HepG2 (cell line): ENCODE measurements around the gene QSOX2. TPM values are rescaled to one million over a fixed set of nuclear protein-coding genes. Genes with fewer than 3 reads are reported as not detected.

Source experiments
- GTF2F1 ChIP-seq: fragments of 150-350 bp; IDR thresholded peaks from 2 replicates; pipeline ENCODE4 v1.6.1; 2014; ENCODE audit warnings: low read length
- ISL2 ChIP-seq: sonication (generic); formaldehyde crosslinking; IDR thresholded peaks from 2 replicates; pipeline ENCODE4 v1.5.0; 2020; ENCODE audit warnings: missing genetic modification reagents
- KLF12 ChIP-seq: sonication (generic); formaldehyde crosslinking; IDR thresholded peaks from 2 replicates; pipeline ENCODE4 v1.4.0; 2020; ENCODE audit warnings: missing genetic modification reagents, borderline replicate concordance
- MAFK ChIP-seq, 2 experiments: IDR thresholded peaks in 1 of 2; conservative IDR thresholded peaks in 1 of 2; 2 replicates each; pipeline ENCODE4 v1.6.1; 2011; ENCODE audit warnings: improper control_type of control experiment in 2 of 2, low read length in 2 of 2
- MAX ChIP-seq: IDR thresholded peaks from 2 replicates; pipeline ENCODE4 v1.6.1; 2012; ENCODE audit warnings: inconsistent platforms
- NFE2L2 ChIP-seq: fragments of 150-350 bp; IDR thresholded peaks from 2 replicates; pipeline ENCODE4 v1.6.1; 2014; ENCODE audit warnings: low read length
- NR2F6 ChIP-seq, 2 experiments: IDR thresholded peaks; 2 replicates each; pipeline ENCODE4 v1.6.1; 2016; ENCODE audit warnings: antibody characterized with exemption in 1 of 2, mild to moderate bottlenecking in 1 of 2
- PCBP2 ChIP-seq: fragments of 200-400 bp; formaldehyde crosslinking; optimal IDR thresholded peaks from 2 replicates; pipeline ENCODE3; 2018; ENCODE audit warnings: low read length, low read depth; ENCODE audit not compliant: poor library complexity, severe bottlenecking
- RXRA ChIP-seq: sonication (generic); formaldehyde crosslinking; IDR thresholded peaks from 2 replicates; pipeline ENCODE4 v1.5.1; 2020; ENCODE audit warnings: missing genetic modification reagents
- RXRB ChIP-seq: IDR thresholded peaks from 2 replicates; pipeline ENCODE4 v1.6.1; 2016; ENCODE audit warnings: borderline replicate concordance, missing genetic modification reagents, missing compliant biosample characterization
- SMAD9 ChIP-seq: sonication (generic); formaldehyde crosslinking; IDR thresholded peaks from 2 replicates; pipeline ENCODE4 v1.5.1; 2020; ENCODE audit warnings: mild to moderate bottlenecking, missing genetic modification reagents
- SOX6 ChIP-seq, 2 experiments: fragments of 450-650 bp in 1 of 2; sonication (generic) in 1 of 2; formaldehyde crosslinking in 1 of 2; IDR thresholded peaks; 2 replicates each; pipeline versions ENCODE4 v1.4.0 to v1.6.1; 2017 to 2020; ENCODE audit warnings: antibody characterized with exemption in 1 of 2, mild to moderate bottlenecking in 1 of 2, missing genetic modification reagents in 1 of 2
- SPEN ChIP-seq: sonication (generic); formaldehyde crosslinking; IDR thresholded peaks from 2 replicates; pipeline ENCODE4 v1.5.1; 2020; ENCODE audit warnings: low read depth, mild to moderate bottlenecking, missing genetic modification reagents
- ZBTB4 ChIP-seq: sonication (generic); formaldehyde crosslinking; IDR thresholded peaks from 2 replicates; pipeline ENCODE4 v1.4.0; 2020; ENCODE audit warnings: missing genetic modification reagents, mild to moderate bottlenecking, borderline replicate concordance
- ZNF33B ChIP-seq: sonication (generic); formaldehyde crosslinking; IDR thresholded peaks from 2 replicates; pipeline ENCODE4 v1.5.1; 2020; ENCODE audit warnings: mild to moderate bottlenecking, missing genetic modification reagents
- ZNF441 ChIP-seq: sonication (generic); formaldehyde crosslinking; IDR thresholded peaks from 2 replicates; pipeline ENCODE4 v1.7.0; 2021; ENCODE audit warnings: missing genetic modification reagents, borderline replicate concordance
- ZSCAN20 ChIP-seq: sonication (generic); formaldehyde crosslinking; IDR thresholded peaks from 2 replicates; pipeline ENCODE4 v1.4.0; 2020; ENCODE audit warnings: missing genetic modification reagents, mild to moderate bottlenecking, borderline replicate concordance
- ZSCAN31 ChIP-seq: sonication (generic); formaldehyde crosslinking; IDR thresholded peaks from 2 replicates; pipeline ENCODE4 v1.5.0; 2020; ENCODE audit warnings: low read depth, mild to moderate bottlenecking, missing genetic modification reagents
- ZZZ3 ChIP-seq: sonication (generic); formaldehyde crosslinking; IDR thresholded peaks from 2 replicates; pipeline ENCODE4 v1.4.0; 2020; ENCODE audit warnings: missing genetic modification reagents, mild to moderate bottlenecking, borderline replicate concordance
- polyA plus RNA-seq, 8 experiments: library from polyadenylated mRNA; depleted of rRNA in 3 of 8; stranded (reverse) in 7 of 8; unstranded in 1 of 8; fragments of >200 nt; fragmentation: Illumina TruSeq in 4 of 8; extraction: Trizol in 4 of 8; gene quantifications; 2 replicates each; pipeline versions ENCODE4 v1.2.1 to v1.2.3, GENCODE V29; 2011 to 2016; ENCODE audit warnings: low read depth in 4 of 8, missing spikeins in 1 of 8, mixed read lengths in 1 of 8; ENCODE audit not compliant: insufficient read depth in 1 of 8
- total RNA-seq, 5 experiments: library from RNA; depleted of rRNA; stranded (reverse); fragments of >200 nt; fragmentation: Illumina TruSeq; extraction: Trizol; gene quantifications; 2 replicates each; pipeline ENCODE4 v1.2.3, GENCODE V29; 2016; ENCODE audit warnings: low read depth in 1 of 5
- TF ChIP-seq, protein P1 (sequence below): IDR thresholded peaks from 2 replicates; pipeline ENCODE4 v1.6.1; 2016; ENCODE audit warnings: mild to moderate bottlenecking
- TF ChIP-seq, protein P2 (sequence below): sonication (generic); formaldehyde crosslinking; IDR thresholded peaks from 2 replicates; pipeline ENCODE4 v1.8.1; 2023; ENCODE audit warnings: mild to moderate bottlenecking, inconsistent platforms, moderate library complexity, missing genetic modification reagents, borderline replicate concordance

QSOX2 gene
- total and polyA plus RNA-seq, 2 of the 13 experiments (the other 11 are each of a cell fraction or from before 2014, with no cell fraction given), result 27.1 to 42.1 TPM

DNA sequence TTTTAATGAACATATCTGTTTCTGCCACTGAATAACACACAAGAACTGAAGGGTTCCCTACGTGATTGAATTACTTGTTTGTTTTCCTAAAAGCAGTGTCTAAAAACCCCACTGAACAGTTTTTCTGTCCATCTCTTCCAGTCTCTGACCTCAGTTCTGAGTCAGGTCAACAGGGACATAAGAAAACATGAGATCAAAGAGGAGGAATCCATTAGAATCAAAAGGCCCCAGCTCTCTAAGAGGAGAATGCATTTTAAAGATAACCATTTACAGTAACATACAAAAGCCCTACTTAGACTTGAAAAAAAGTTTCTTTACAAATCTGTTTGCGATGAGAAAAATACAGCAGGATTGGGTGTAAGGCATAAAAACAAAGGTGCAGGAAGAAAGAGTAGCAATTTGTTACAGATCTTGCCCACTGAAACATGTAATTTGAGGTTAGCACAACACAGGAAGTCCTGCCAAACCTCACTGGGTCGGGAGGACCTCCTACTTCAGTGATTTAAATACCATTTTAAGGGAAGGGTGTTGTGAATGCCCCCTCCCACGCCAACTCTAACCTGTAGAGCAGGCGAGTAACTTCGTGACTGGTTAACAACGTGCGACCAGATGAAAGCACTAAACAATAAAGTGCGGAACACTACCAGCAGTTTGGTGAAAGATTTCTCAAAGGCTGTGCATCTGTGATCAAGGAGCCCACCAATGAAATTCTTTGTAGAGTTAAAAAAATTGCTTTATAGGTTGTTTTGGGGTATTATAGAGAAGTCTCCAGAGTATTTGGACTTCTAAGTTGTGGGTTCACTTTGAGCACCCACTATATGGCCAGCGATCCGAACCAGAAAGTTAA lies 1.3 kb downstream of the QSOX2 start (continued):
- TF ChIP-seq ISL2 (CRISPR knock-in tag), result peak; percentile 92
- no peak for TF ChIP-seq ZSCAN20 (CRISPR knock-in tag)
- TF ChIP-seq, protein P1, sequence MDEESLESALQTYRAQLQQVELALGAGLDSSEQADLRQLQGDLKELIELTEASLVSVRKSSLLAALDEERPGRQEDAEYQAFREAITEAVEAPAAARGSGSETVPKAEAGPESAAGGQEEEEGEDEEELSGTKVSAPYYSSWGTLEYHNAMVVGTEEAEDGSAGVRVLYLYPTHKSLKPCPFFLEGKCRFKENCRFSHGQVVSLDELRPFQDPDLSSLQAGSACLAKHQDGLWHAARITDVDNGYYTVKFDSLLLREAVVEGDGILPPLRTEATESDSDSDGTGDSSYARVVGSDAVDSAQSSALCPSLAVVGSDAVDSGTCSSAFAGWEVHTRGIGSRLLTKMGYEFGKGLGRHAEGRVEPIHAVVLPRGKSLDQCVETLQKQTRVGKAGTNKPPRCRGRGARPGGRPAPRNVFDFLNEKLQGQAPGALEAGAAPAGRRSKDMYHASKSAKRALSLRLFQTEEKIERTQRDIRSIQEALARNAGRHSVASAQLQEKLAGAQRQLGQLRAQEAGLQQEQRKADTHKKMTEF (CRISPR knock-in tag), result 0 out of 2 replicates have a peak, but pooled peaks have one; percentile 52
- no peak for TF ChIP-seq SMAD9 (CRISPR knock-in tag)
- TF ChIP-seq RXRA (CRISPR knock-in tag), result no peak
- TF ChIP-seq ZSCAN31, result no peak
- TF ChIP-seq ZNF441 (CRISPR knock-in tag), result no peak
- no peak for TF ChIP-seq PCBP2
- no peak for TF ChIP-seq GTF2F1
- TF ChIP-seq RXRB, result peak; percentile 76
- TF ChIP-seq KLF12 (CRISPR knock-in tag), result no peak
- TF ChIP-seq, protein P2, sequence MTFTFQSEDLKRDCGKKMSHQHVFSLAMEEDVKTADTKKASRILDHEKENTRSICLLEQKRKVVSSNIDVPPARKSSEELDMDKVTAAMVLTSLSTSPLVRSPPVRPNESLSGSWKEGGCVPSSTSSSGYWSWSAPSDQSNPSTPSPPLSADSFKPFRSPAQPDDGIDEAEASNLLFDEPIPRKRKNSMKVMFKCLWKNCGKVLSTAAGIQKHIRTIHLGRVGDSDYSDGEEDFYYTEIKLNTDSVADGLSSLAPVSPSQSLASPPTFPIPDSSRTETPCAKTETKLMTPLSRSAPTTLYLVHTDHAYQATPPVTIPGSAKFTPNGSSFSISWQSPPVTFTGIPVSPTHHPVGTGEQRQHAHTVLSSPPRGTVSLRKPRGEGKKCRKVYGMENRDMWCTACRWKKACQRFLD (CRISPR knock-in tag), result no peak
- TF ChIP-seq ZNF33B (CRISPR knock-in tag), result no peak
- no peak for TF ChIP-seq ZBTB4
- TF ChIP-seq MAFK (conservative IDR thresholded peaks at IDR 0.05 in 1 of 2, IDR thresholded peaks at IDR 0.05 in 1 of 2; ENCODE audit: low read length in 2 of 2), result no peak
- TF ChIP-seq SOX6 (IDR thresholded peaks at IDR 0.05), result no peak
- TF ChIP-seq SOX6 (CRISPR knock-in tag; IDR thresholded peaks at IDR 0.05), result no peak
- TF ChIP-seq SPEN (CRISPR knock-in tag), result no peak
- no peak for TF ChIP-seq ZZZ3
- peak; percentile 86 for TF ChIP-seq NR2F6 (IDR thresholded peaks at IDR 0.05)
- peak; percentile 72 for TF ChIP-seq NR2F6 (CRISPR knock-in tag; IDR thresholded peaks at IDR 0.05)
- no peak for TF ChIP-seq NFE2L2
- no peak for TF ChIP-seq MAX
